GM23338 (cell line): ENCODE measurements around the gene MFNG. TPM values are rescaled to one million over a fixed set of nuclear protein-coding genes. Genes with fewer than 3 reads are reported as not detected.

Source experiments
- ATAC-seq: fragments of 200-7000 bp; cut with Tn5 transposase; 3 replicates; pipeline ENCODE4 v1.9.1; 2020
- DNase-seq: peaks from one replicate; pipeline ENCODE4 v3.0.0-alpha.2; 2015; ENCODE audit warnings: low spot score
- H2AFZ ChIP-seq: fragments of 200-600 bp; sonication (generic); 2 replicates; pipeline ENCODE4 v1.8.0; 2016; ENCODE audit warnings: antibody characterized with exemption, mild to moderate bottlenecking, moderate library complexity
- H3F3A ChIP-seq: fragments of 200-600 bp; sonication (generic); replicated peaks from 2 replicates; pipeline ENCODE4 v1.8.0; 2017; ENCODE audit warnings: antibody characterized with exemption, mixed run types, low read depth
- H3K27ac ChIP-seq: fragments of 200-600 bp; sonication (generic); 2 replicates; pipeline ENCODE4 v1.6.1; 2016; ENCODE audit warnings: low read depth
- H3K27me3 ChIP-seq: fragments of 200-600 bp; sonication (generic); 2 replicates; pipeline ENCODE4 v1.8.0; 2016; ENCODE audit warnings: mild to moderate bottlenecking, mixed run types, moderate library complexity; ENCODE audit not compliant: insufficient read depth
- H3K36me3 ChIP-seq: fragments of 200-600 bp; sonication (generic); 2 replicates; pipeline ENCODE4 v1.8.0; 2016; ENCODE audit warnings: mild to moderate bottlenecking; ENCODE audit not compliant: insufficient read depth
- H3K4me1 ChIP-seq: fragments of 200-600 bp; sonication (generic); 2 replicates; pipeline ENCODE4 v1.8.0; 2016; ENCODE audit warnings: mild to moderate bottlenecking, moderate library complexity; ENCODE audit not compliant: insufficient read depth
- H3K4me2 ChIP-seq: fragments of 200-600 bp; sonication (generic); 2 replicates; pipeline ENCODE4 v1.7.1; 2017; ENCODE audit warnings: mixed run types
- H3K4me3 ChIP-seq: fragments of 200-600 bp; sonication (generic); 2 replicates; pipeline ENCODE4 v1.6.1; 2016; ENCODE audit warnings: mixed run types
- H3K79me2 ChIP-seq: fragments of 200-600 bp; sonication (generic); replicated peaks from 2 replicates; pipeline ENCODE4 v1.8.0; 2017; ENCODE audit warnings: mild to moderate bottlenecking; ENCODE audit not compliant: insufficient read depth
- H3K9me2 ChIP-seq: fragments of 200-600 bp; sonication (generic); 2 replicates; pipeline ENCODE4 v1.8.0; 2017; ENCODE audit not compliant: insufficient read depth
- H4K20me1 ChIP-seq: fragments of 200-600 bp; sonication (generic); replicated peaks from 2 replicates; pipeline ENCODE4 v1.8.0; 2017; ENCODE audit warnings: mild to moderate bottlenecking; ENCODE audit not compliant: insufficient read depth
- H3K27ac Mint-ChIP-seq: 2 replicates; pipeline ENCODE4 v1.8.0; 2020; ENCODE audit warnings: inconsistent platforms, mild to moderate bottlenecking, moderate library complexity, mixed read lengths
- H3K27me3 Mint-ChIP-seq: 3 replicates; pipeline ENCODE4 v1.8.0; 2022; ENCODE audit warnings: low read depth, mild to moderate bottlenecking, moderate library complexity, mixed read lengths, inconsistent platforms; ENCODE audit not compliant: insufficient read depth, poor library complexity
- H3K36me3 Mint-ChIP-seq: 3 replicates; pipeline ENCODE4 v1.8.0; 2021; ENCODE audit warnings: low read depth, mild to moderate bottlenecking, inconsistent platforms, moderate library complexity, mixed read lengths
- H3K4me1 Mint-ChIP-seq: 3 replicates; pipeline ENCODE4 v1.8.0; 2020; ENCODE audit warnings: mild to moderate bottlenecking, inconsistent platforms, mixed read lengths
- H3K4me3 Mint-ChIP-seq: 3 replicates; pipeline ENCODE4 v1.8.0; 2021; ENCODE audit warnings: moderate library complexity, mild to moderate bottlenecking, inconsistent platforms, mixed read lengths
- H3K9me3 Mint-ChIP-seq: 3 replicates; pipeline ENCODE4 v1.8.0; 2020; ENCODE audit warnings: moderate library complexity, mild to moderate bottlenecking, inconsistent platforms, mixed read lengths
- EZH2 ChIP-seq: fragments of 200-600 bp; sonication (generic); IDR thresholded peaks from one replicate; pipeline ENCODE4 v1.8.0; 2017; ENCODE audit warnings: antibody characterized with exemption, mild to moderate bottlenecking, low read depth; ENCODE audit not compliant: unreplicated experiment
- POLR2AphosphoS5 ChIP-seq: IDR thresholded peaks from 2 replicates; pipeline ENCODE4 v1.6.1; 2016; ENCODE audit warnings: antibody characterized with exemption, low read depth
- ZNF114 ChIP-seq: fragments of 250-450 bp; sonication (Bioruptor Pico); IDR thresholded peaks from 2 replicates; pipeline ENCODE4 v1.5.0; 2020; ENCODE audit warnings: mild to moderate bottlenecking, moderate library complexity
- polyA plus RNA-seq: library from polyadenylated mRNA; unstranded; fragments of >200 nt; fragmentation: Nextera tagmentation; extraction: Ambion mirVana; gene quantifications from 2 replicates; pipeline ENCODE4 v1.2.1, GENCODE V29; 2016
- total RNA-seq: library from RNA; depleted of rRNA; stranded (reverse); fragments of >200 nt; shearing (Covaris generic); gene quantifications from 2 replicates; pipeline ENCODE4 v1.2.3, GENCODE V29; 2014
- TF ChIP-seq, protein P1 (sequence below): IDR thresholded peaks from one replicate; pipeline ENCODE4 v1.6.1; 2018; ENCODE audit warnings: antibody characterized with exemption; ENCODE audit not compliant: unreplicated experiment
- TF ChIP-seq, protein P2 (sequence below): IDR thresholded peaks from 2 replicates; pipeline ENCODE4 v1.6.1; 2016; ENCODE audit warnings: antibody characterized with exemption
- TF ChIP-seq, protein P3 (sequence below), 2 experiments: fragments of 200-600 bp in 1 of 2; sonication (generic) in 1 of 2; conservative IDR thresholded peaks; 2 replicates each; pipeline versions ENCODE4 v1.5.1 to v1.6.1; 2016 to 2017; ENCODE audit warnings: antibody characterized with exemption in 2 of 2, low read depth in 2 of 2, mild to moderate bottlenecking in 2 of 2, moderate library complexity in 1 of 2

Gene MFNG
- total and polyA plus RNA-seq, 2 experiments from 2014 or later = 1.4 to 1.9 TPM

DNA sequence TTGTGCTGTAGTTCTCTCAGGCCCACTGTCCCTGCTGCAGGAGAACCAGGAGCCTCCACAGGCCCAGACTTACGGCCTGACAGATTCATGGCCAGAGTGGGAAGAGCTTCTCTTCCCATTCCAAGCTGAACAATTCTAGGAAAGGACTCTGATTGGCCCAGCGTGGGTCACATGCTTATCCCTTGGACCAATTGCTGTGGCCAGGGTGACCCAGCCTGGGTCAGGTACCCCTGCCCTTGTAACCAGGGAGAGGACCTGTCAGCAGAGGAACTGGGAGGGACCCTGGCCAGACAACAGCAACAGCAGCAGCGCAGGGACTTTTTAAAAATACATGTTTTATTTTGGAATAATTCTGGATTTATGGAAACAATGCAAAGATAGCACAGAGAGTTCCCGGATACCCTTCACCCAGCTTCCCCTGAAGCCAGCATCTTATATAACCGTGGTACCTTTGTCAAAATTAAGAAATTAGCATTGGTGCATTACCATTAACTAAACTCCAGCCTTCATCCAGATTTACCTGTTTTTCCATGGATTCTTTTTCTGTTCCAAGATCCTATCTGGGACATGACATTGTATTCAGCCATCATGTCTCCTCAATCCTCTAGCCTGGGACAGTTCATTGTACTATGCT lies 50.1 kb downstream of the MFNG start:
- no peaks in the 10 kb centered on the region for H3K36me3 Mint-ChIP-seq

DNA sequence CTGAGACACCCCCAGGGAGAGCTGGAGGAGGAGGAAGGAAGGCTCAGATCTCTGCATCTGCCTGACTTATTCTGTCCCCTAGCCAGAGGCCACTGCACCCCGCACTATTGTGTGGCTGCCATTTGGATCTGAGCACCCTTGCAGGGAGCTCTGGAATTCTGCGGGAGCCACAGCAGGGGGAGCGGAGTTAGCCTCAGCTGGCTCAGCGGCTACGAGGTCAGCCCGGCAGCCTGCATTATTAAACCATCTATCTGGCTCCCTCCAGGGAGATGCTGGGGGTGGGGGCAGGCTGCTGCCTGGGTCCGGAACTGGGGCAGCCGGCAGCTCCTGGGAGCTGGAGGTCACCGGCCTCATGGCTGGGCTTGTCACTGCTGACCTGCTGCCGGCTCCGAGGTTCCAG lies 52.4 kb downstream of the MFNG start:
- peaks cover 5% of the 10 kb centered on the region; the same call in 1 of the 2 replicates for H3K4me1 ChIP-seq
- no peak overlapping the region for H3K4me3 ChIP-seq
- peaks cover 2% of the 10 kb centered on the region for H3K27me3 ChIP-seq
- no peaks in the 10 kb centered on the region for H4K20me1 ChIP-seq
- H3K9me3 Mint-ChIP-seq = no peaks in the 10 kb centered on the region
- H3K27ac ChIP-seq = no peak overlapping the region
- no peak overlapping the region for H3K27ac Mint-ChIP-seq
- no peak overlapping the region for H3K4me3 Mint-ChIP-seq
- peaks cover 1% of the 10 kb centered on the region; the same call in 1 of the 2 replicates for H3F3A ChIP-seq
- peak overlapping the region; percentile 56; the same call in 1 of the 2 replicates for H2AFZ ChIP-seq
- DNase-seq = no peak
- no peak overlapping the region for H3K4me2 ChIP-seq
- peaks cover 10% of the 10 kb centered on the region for H3K27me3 Mint-ChIP-seq
- no peaks in the 10 kb centered on the region for H3K79me2 ChIP-seq
- H3K9me2 ChIP-seq = no peaks in the 10 kb centered on the region
- no peaks in the 10 kb centered on the region for H3K36me3 ChIP-seq
- peak; percentile 45; the same call in 2 of the 3 replicates for ATAC-seq
- no peaks in the 10 kb centered on the region for H3K36me3 Mint-ChIP-seq
- peaks cover 3% of the 10 kb centered on the region; the same call in 2 of the 3 replicates for H3K4me1 Mint-ChIP-seq
- TF ChIP-seq, protein P1, sequence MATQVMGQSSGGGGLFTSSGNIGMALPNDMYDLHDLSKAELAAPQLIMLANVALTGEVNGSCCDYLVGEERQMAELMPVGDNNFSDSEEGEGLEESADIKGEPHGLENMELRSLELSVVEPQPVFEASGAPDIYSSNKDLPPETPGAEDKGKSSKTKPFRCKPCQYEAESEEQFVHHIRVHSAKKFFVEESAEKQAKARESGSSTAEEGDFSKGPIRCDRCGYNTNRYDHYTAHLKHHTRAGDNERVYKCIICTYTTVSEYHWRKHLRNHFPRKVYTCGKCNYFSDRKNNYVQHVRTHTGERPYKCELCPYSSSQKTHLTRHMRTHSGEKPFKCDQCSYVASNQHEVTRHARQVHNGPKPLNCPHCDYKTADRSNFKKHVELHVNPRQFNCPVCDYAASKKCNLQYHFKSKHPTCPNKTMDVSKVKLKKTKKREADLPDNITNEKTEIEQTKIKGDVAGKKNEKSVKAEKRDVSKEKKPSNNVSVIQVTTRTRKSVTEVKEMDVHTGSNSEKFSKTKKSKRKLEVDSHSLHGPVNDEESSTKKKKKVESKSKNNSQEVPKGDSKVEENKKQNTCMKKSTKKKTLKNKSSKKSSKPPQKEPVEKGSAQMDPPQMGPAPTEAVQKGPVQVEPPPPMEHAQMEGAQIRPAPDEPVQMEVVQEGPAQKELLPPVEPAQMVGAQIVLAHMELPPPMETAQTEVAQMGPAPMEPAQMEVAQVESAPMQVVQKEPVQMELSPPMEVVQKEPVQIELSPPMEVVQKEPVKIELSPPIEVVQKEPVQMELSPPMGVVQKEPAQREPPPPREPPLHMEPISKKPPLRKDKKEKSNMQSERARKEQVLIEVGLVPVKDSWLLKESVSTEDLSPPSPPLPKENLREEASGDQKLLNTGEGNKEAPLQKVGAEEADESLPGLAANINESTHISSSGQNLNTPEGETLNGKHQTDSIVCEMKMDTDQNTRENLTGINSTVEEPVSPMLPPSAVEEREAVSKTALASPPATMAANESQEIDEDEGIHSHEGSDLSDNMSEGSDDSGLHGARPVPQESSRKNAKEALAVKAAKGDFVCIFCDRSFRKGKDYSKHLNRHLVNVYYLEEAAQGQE = no peak
- TF ChIP-seq, protein P2, sequence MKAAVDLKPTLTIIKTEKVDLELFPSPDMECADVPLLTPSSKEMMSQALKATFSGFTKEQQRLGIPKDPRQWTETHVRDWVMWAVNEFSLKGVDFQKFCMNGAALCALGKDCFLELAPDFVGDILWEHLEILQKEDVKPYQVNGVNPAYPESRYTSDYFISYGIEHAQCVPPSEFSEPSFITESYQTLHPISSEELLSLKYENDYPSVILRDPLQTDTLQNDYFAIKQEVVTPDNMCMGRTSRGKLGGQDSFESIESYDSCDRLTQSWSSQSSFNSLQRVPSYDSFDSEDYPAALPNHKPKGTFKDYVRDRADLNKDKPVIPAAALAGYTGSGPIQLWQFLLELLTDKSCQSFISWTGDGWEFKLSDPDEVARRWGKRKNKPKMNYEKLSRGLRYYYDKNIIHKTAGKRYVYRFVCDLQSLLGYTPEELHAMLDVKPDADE = no peak
- TF ChIP-seq ZNF114 (CRISPR knock-in tag) = no peak
- TF ChIP-seq, protein P3, sequence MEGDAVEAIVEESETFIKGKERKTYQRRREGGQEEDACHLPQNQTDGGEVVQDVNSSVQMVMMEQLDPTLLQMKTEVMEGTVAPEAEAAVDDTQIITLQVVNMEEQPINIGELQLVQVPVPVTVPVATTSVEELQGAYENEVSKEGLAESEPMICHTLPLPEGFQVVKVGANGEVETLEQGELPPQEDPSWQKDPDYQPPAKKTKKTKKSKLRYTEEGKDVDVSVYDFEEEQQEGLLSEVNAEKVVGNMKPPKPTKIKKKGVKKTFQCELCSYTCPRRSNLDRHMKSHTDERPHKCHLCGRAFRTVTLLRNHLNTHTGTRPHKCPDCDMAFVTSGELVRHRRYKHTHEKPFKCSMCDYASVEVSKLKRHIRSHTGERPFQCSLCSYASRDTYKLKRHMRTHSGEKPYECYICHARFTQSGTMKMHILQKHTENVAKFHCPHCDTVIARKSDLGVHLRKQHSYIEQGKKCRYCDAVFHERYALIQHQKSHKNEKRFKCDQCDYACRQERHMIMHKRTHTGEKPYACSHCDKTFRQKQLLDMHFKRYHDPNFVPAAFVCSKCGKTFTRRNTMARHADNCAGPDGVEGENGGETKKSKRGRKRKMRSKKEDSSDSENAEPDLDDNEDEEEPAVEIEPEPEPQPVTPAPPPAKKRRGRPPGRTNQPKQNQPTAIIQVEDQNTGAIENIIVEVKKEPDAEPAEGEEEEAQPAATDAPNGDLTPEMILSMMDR (conservative IDR thresholded peaks at IDR 0.05; ENCODE audit: low read depth in 2 of 2) = no peak

More for the DNA sequence above, 50.1 kb downstream of the MFNG start:
- ATAC-seq = peak; percentile 54
- Histone ChIP-seq H3F3A (no peaks in the 10 kb centered on the region), H3K27ac (no peak overlapping the region), H3K9me2 (no peaks in the 10 kb centered on the region), H3K27me3 (no peaks in the 10 kb centered on the region), H4K20me1 (no peaks in the 10 kb centered on the region), H3K4me1 (peaks cover 5% of the 10 kb centered on the region; the same call in 1 of the 2 replicates), H3K4me2 (no peak overlapping the region), H3K4me3 (no peak overlapping the region), H3K79me2 (no peaks in the 10 kb centered on the region), H2AFZ (peak overlapping the region; percentile 12), H3K36me3 (no peaks in the 10 kb centered on the region)
- Mint-ChIP-seq H3K27ac (no peak overlapping the region), H3K27me3 (peaks cover 3% of the 10 kb centered on the region), H3K4me1 (peaks cover 3% of the 10 kb centered on the region; the same call in 2 of the 3 replicates), H3K9me3 (peaks cover under 1% of the 10 kb centered on the region; the same call in 2 of the 3 replicates), H3K4me3 (no peak overlapping the region)
- peak; percentile 19 for DNase-seq
- TF ChIP-seq EZH2 = no peak
- TF ChIP-seq, protein P3 (conservative IDR thresholded peaks at IDR 0.05; ENCODE audit: low read depth in 2 of 2) = no peak
- no peak for TF ChIP-seq POLR2AphosphoS5
